IPS DF 6.9 (cell line): ENCODE results near the gene SZT2.

Experiments
- DNase-seq: peaks from one replicate; pipeline ENCODE4 v3.0.0-alpha.2; 2013; ENCODE audit warnings: low read depth, low spot score
- H3K27ac ChIP-seq: one replicate; pipeline ENCODE4 v1.5.1; 2013; ENCODE audit warnings: low read length, control low read depth
- H3K27me3 ChIP-seq: 2 replicates; pipeline ENCODE4 v1.6.1; 2013; ENCODE audit warnings: mild to moderate bottlenecking, low read length; ENCODE audit not compliant: control insufficient read depth, insufficient read depth
- H3K36me3 ChIP-seq: 2 replicates; pipeline ENCODE4 v1.6.1; 2013; ENCODE audit warnings: low read length; ENCODE audit not compliant: control insufficient read depth, insufficient read depth
- H3K4me1 ChIP-seq: 2 replicates; pipeline ENCODE4 v1.6.1; 2013; ENCODE audit warnings: low read length; ENCODE audit not compliant: control insufficient read depth, insufficient read depth
- H3K4me3 ChIP-seq: 2 replicates; pipeline ENCODE4 v1.5.1; 2013; ENCODE audit warnings: mild to moderate bottlenecking, low read length
- H3K9me3 ChIP-seq: 2 replicates; pipeline ENCODE4 v1.6.1; 2013; ENCODE audit warnings: low read length, inconsistent platforms; ENCODE audit not compliant: control insufficient read depth, insufficient read depth
- WGBS: extraction: QIAGEN DNeasy Blood & Tissue Kit; methylation state at CpG from one replicate; pipeline ENCODE4 v1.1.7; 2013; ENCODE audit warnings: mixed read lengths, missing lambda C conversion rate; ENCODE audit not compliant: insufficient read length, insufficient coverage; 5-methylcytosine and 5-hydroxymethylcytosine counted together

The SZT2 gene

DNA sequence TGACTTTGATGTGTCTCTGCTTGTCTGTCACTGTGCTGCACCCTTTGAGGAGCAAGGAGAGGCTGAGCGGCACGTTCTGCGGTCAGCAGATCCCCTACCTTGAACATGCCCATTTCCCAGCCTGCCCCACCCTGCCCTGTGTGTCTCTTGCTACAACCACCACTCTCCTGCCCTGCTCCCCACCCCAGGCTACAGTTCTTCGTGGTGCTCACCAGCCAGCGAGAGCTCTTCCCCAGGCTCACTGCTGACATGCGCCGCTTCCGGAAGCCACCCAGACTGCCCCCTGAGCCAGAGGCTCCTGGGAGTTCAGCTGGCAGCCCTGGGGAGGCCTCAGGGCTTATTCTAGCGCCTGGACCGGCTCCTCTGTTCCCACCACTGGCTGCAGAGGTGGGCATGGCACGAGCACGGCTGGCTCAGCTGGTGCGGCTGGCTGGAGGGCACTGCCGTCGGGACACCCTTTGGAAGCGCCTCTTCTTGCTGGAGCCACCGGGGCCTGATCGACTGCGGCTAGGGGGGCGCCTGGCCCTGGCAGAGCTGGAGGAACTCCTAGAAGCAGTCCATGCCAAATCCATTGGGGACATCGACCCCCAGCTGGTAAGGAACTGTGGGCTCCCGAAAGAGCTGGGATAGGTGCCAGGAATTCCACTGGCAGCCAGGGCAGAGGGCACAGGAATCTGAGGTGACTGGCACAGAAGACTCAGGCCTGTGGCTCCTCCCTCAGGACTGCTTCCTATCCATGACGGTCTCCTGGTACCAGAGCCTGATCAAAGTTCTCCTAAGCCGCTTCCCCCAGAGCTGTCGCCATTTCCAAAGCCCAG lies 58.4 kb downstream of the SZT2 start:
- Histone ChIP-seq H3K27me3 (no peaks in the 10 kb centered on the region), H3K36me3 (peaks cover 25% of the 10 kb centered on the region), H3K4me1 (peaks cover 2% of the 10 kb centered on the region; the same call in 1 of the 2 replicates), H3K9me3 (no peaks in the 10 kb centered on the region), H3K4me3 (no peak overlapping the region), H3K27ac (no peak overlapping the region)
- no peak for DNase-seq
- no CpG with 5 or more reads among the region's 25 CpGs for WGBS

DNA sequence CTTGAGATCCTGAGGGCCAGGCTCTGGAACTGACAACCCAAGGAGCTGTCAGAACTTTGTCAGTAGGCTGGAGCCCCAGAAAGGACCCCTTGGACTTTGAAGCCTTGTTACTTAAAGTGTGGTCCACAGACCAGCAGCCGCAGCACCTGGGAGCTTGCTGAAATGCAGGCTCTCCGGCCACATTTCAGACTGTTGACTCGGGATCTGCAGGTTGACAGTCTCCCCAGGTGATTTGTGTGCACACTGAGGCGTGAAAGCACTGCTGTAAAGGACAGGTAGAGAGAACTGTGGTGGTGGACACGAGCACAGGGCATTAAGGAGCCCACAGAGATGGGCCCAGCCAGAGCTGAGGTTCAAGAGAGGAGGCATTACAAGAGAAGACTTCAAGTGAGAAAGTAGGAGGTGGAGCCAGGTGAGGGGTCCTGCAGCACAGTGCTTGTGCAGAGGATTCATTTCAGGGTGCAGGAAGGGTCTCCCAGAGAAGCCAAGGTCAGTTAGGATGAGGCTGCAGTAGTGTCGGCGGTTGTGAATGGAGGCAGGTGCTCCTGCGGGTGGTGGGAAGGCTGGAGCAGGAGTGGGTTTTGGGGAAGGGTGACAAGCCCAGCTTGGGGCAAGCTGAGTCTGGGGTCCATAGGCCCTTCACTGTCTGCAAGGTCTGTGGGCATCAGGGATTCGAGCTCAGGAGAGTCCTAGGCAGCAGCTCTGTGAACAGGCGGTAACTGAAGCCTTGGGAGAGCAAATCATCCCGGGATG lies 59.4 kb downstream of the SZT2 start:
- peaks cover 2% of the 10 kb centered on the region; the same call in 1 of the 2 replicates for H3K4me1 ChIP-seq
- no peak overlapping the region for H3K27ac ChIP-seq
- H3K9me3 ChIP-seq, result no peaks in the 10 kb centered on the region
- H3K27me3 ChIP-seq, result no peaks in the 10 kb centered on the region
- WGBS, result no CpG with 5 or more reads among the region's 11 CpGs
- no peak overlapping the region for H3K4me3 ChIP-seq
- H3K36me3 ChIP-seq, result peaks cover 23% of the 10 kb centered on the region
- no peak for DNase-seq

DNA sequence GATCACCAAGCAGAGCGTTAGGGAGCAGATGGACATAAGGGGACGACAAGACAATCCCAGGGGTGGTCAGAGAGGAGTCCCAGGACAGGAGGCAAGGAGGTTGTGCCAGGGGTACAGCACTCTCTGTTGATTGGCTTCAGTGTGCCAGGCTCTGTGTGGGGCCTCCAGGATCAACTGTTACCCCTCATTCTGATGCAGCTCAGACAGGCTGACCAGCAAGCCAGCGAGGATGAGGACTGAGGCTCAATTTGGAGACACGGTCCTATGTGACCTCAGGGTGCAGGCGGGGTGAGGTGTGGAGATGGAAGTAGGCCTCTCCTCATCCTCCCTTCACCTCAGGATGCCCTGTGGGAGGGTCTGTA lies 60.0 kb downstream of the SZT2 start:
- Histone ChIP-seq H3K9me3 (no peaks in the 10 kb centered on the region), H3K4me3 (no peak overlapping the region), H3K4me1 (peaks cover 2% of the 10 kb centered on the region; the same call in 1 of the 2 replicates), H3K27me3 (no peaks in the 10 kb centered on the region), H3K36me3 (peaks cover 23% of the 10 kb centered on the region), H3K27ac (no peak overlapping the region)
- no peak for DNase-seq
- WGBS, result no CpG with 5 or more reads among the region's 5 CpGs

DNA sequence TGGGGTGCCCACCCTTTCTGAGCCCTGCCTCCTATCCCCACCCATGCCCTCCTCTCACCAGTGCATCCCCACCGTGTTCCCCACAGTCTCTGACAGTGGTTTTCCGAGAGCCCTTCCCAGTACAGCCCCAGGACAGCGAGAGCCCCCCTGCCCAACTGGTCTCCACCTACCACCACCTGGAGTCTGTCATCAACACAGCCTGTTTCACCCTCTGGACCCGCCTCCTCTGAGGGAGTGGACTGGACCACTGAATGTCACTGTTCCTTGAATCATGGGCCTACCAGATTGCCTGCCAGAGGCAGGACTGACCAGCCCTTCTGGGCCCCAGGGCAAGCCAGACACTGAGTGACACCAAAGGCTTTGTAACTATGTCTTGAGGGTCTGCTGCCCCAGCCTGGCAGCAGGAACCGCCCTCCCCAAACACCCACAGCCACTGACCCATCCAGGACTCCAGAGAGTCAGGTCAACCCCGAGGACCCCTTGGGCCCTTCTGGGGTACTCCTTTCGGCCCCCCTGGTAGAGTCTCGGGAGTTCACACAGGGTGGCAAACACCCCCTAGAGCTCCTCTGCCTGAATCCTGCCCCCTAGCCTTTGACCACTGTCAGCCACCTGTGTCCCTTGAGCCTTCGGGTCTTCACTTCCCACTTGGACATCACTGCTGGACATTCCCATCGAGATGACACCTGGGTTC lies 60.7 kb downstream of the SZT2 start:
- peaks cover 23% of the 10 kb centered on the region for H3K36me3 ChIP-seq

DNA sequence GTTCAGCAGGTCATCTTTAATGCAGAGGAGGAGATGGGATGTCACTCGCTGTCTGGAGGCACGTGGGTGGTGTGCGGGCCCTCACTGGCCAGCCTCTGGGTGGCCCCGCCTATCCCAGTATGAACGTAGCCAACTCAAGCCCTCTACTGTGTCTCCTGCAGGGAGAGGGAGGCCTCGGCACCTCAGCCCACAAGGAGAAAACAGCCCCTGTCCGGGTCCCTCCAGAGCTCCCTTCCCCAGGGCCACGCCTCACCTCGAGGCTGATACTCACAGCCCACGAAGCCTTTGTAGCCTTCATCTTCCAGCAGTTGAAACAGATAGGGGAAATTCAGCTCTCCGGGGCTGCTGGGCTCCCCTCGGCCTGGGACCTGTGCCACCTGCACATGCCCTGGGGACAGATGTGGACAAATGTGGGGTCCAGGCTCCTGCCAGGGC lies 61.5 kb downstream of the SZT2 start:
- Histone ChIP-seq H3K36me3 (peaks cover 23% of the 10 kb centered on the region), H3K27ac (no peak overlapping the region)

More for the DNA sequence above, 60.7 kb downstream of the SZT2 start:
- no peaks in the 10 kb centered on the region for H3K27me3 ChIP-seq
- WGBS, result no CpG with 5 or more reads among the region's 10 CpGs
- H3K9me3 ChIP-seq, result no peaks in the 10 kb centered on the region
- peaks cover 2% of the 10 kb centered on the region; the same call in 1 of the 2 replicates for H3K4me1 ChIP-seq
- no peak overlapping the region for H3K27ac ChIP-seq
- no peak for DNase-seq
- no peak overlapping the region for H3K4me3 ChIP-seq

DNA sequence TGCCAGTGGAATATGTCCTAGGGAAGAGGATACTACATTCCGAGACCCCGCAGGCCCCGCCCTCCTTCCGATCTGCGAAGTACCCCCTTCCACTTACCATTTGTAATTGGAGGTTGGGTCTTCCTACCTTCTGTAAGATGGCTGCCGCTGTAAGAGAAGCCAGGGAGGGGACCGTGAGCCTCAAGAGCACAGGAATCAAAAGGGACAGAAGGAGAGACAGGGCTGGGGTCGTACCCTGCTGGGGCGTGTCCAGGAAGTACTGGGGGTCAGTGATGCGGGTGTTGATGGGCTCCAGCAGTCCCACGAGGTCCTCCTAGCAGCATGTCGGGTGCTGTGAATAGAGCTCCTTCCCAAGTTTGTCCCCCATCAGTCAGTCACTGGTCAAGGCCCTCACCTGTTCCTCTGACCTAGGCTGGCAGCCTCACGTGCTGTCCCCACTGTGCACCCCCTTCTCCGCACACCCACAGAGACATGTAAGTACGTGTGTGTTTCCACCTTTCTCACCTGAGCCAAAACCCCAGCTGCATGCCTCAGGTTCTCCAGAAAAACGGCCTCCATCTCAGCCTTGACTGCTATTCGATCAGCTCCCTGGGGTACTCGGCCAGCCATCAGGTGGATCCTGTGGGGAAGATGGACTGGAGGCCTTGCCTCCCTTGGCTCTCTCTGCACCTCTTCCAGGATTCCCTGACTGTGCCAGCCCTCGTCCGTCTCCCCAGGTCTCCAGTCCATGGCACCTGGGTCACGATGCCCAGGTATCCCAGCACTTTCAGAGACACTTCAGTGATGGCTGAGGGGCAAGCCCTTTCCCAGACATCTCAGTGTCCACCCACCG lies 62.2 kb downstream of the SZT2 start:
- no peak overlapping the region for H3K27ac ChIP-seq
- H3K4me1 ChIP-seq, result peaks cover 2% of the 10 kb centered on the region; the same call in 1 of the 2 replicates
- H3K9me3 ChIP-seq, result no peaks in the 10 kb centered on the region
- H3K27me3 ChIP-seq, result no peaks in the 10 kb centered on the region
- WGBS, result no CpG with 5 or more reads among the region's 22 CpGs
- DNase-seq, result no peak
- H3K4me3 ChIP-seq, result no peak overlapping the region
- H3K36me3 ChIP-seq, result peaks cover 21% of the 10 kb centered on the region

More for the DNA sequence above, 61.5 kb downstream of the SZT2 start:
- no CpG with 5 or more reads among the region's 12 CpGs for WGBS
- no peak for DNase-seq
- Histone ChIP-seq H3K4me1 (peaks cover 2% of the 10 kb centered on the region; the same call in 1 of the 2 replicates), H3K9me3 (no peaks in the 10 kb centered on the region), H3K4me3 (no peak overlapping the region), H3K27me3 (no peaks in the 10 kb centered on the region)

DNA sequence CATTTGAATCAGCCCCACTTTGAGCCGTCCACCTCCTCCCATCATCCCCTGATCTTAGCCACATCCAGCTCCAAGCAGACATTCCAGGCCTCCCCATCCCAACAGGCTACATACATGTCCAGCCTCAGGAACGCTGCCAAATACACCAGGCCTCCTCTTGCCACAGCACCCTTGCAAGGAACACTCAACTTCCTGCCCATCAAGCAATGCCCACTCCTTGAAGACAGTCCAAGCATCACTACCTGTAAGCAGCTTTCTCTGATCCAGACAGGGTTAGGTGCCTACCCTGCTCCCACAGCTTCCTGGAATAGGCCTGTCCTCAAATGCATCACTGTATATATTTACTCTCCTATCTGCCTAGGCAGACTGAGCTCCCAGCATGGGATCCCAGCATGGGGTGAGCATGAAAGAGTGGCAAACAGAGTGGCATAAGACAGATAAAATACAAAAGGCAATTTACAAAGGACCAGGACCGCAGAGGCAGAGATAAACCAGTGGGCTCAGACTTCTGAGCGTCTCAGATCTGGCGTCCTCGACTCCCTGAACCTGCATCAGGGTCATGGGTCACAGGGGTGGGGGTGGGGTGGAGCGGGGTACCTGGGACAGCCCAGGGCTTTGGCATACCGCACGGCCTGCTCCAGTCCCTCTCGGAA lies 63.2 kb downstream of the SZT2 start:
- Histone ChIP-seq H3K27ac (no peak overlapping the region), H3K36me3 (peaks cover 19% of the 10 kb centered on the region), H3K4me1 (peaks cover 2% of the 10 kb centered on the region; the same call in 1 of the 2 replicates), H3K27me3 (no peaks in the 10 kb centered on the region), H3K9me3 (no peaks in the 10 kb centered on the region), H3K4me3 (peak overlapping the region; percentile 61; the same call in 1 of the 2 replicates)
- no peak for DNase-seq
- no CpG with 5 or more reads among the region's 10 CpGs for WGBS

DNA sequence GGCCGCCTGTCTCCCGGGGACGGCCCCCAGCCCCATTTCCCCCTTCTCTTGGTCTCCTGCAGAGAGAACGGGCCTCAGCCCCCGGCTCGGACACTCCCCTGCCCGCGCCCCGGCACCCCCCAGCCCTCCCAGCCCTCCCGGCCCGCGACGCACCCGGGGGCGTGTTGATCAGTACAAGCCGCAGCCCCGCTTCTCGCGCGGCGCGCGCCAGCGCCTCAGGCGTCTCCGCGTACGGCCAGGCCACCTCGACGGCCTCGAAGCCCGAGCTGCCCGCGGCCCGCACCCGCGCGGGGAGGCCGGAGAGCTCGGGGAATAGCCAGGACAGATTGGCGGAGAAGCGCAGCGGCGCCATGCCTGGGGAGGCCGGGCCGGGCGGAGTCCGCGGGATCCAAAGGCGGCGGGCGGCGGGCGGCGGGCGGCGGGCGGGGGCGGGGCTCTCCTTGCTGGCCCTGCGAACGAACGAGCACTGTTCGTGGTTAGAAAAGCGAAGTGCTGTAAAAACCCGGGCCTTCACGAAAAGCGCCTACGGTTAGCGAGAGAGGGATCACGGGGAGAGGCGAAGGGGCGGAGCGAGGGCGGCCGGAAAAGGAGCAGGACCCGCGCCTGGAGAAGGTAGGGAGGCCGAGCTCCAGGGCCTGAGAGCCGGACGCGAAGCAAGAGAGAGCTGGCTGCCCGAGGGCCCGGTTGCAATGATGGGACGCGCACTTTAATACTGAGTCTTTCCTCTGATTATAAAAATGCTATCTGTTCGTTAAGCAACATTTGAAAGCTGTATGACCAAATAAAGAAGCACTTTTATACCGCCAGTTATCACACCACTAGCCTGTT lies 64.0 kb downstream of the SZT2 start, which contains the start of gene HYI:
TSS of gene HYI (minus strand) at position 490 of the 828 bp plus-strand sequence. CDS start at position 352, 138 bp downstream.
- Histone ChIP-seq H3K27me3 (no peaks in the 10 kb centered on the region), H3K4me3 (peak within 1 kb of the TSS; percentile 61; the same call in 1 of the 2 replicates), H3K9me3 (no peaks in the 10 kb centered on the region), H3K36me3 (peaks cover 18% of the 10 kb centered on the region), H3K27ac (no peak within 1 kb of the TSS), H3K4me1 (peaks cover 2% of the 10 kb centered on the region; the same call in 1 of the 2 replicates)
- no CpG with 5 or more reads among the region's 87 CpGs for WGBS
- DNase-seq, result peak; percentile 50
